Measurements from ENCODE around the gene DACT2. TPM values are rescaled to one million over a fixed set of nuclear protein-coding genes. Genes with fewer than 3 reads are reported as not detected.
A peak's percentile ranks its signal among the peaks of the same experiment; 100 is the strongest.

Gene DACT2
- total and polyA plus RNA-seq, 2 experiments from 2014 or later: 0.32 to 0.71 TPM

DNA sequence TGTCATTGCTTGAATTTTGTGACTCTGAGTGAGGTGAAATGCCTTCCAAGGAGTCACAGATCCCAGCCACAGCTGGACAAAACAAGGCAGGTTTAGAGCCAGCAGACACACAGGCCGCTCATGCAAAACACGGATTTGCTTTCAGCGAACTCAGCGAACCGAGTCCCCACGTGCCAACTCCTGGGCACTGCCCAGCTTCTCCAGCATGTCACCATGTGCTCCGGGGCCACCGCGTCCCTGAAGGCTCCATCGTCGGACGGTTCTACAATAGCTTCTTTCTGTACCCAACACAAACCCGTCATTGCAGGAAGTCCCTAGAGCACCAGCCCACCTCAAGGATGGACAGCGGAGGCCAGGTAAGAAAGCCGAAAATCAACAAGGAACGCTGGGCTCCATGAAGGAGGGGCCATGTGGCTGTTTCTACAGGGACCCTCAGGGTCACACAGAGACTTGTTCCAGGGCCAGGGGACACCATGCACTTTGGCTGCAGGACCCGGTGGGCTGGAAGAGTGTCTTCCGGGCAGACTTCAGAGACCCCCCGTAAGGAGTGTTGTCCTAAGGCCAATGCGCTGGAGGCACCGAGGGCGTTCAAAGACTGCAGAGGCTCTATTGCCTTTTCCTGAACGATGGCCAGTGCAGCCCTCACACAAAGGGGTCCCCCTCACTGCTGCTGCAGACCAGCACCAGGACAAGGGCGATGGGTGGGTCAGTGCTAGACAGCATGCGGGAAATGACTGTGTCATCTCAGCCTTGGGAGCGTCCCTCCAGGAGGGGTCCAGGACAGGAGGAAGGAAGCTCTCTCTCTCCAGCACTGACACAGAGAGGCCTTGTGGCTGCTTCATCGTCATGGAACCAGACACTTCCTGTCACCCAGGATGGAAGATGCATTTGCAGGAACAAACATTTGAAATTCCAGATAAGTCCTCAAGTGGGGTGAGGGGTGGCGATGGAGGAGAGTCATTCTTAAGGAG, 19.8 kb downstream of the DACT2 start:
- no peaks in the 10 kb centered on the region for H3K9me3 ChIP-seq (ENCODE audit: low read depth)
- H3K4me3 ChIP-seq: no peak overlapping the region
- no peaks in the 10 kb centered on the region for H3K4me1 ChIP-seq (ENCODE audit: low read depth)
- no peak overlapping the region for H3K27ac ChIP-seq
- DNase-seq (ENCODE audit: low read depth in 1 of 2, low spot score in 1 of 2): no peak
- no peaks in the 10 kb centered on the region for H3K27me3 ChIP-seq
- no peaks in the 10 kb centered on the region for H3K36me3 ChIP-seq
- TF ChIP-seq CTCF (IDR thresholded peaks at IDR 0.05; ENCODE audit: low read depth, low read length): no peak

DNA sequence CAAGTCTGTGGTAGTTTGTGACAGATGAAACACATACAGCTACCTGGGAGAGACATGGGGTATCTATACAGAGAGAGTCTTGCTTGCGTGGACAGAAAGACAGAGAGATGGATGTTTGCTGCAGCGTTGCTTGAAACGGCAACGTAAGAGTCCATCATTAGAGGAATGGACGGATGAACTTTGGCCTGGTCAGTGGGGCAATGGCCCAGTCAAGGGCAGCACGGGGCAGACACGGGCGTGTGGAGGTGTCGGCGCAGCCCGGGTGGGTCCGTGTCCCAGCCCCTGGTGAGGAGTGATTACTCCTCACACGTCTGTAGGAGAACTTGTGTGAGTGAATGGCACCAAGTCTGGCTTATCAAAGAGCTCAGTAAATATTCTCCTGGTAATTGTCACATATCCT, 21.9 kb downstream of the DACT2 start:
- Histone ChIP-seq H3K4me1 (ENCODE audit: low read depth) (no peaks in the 10 kb centered on the region), H3K4me3 (no peak overlapping the region), H3K27ac (no peak overlapping the region), H3K9me3 (ENCODE audit: low read depth) (no peaks in the 10 kb centered on the region), H3K27me3 (no peaks in the 10 kb centered on the region), H3K36me3 (no peaks in the 10 kb centered on the region)
- no peak for TF ChIP-seq CTCF (IDR thresholded peaks at IDR 0.05; ENCODE audit: low read depth, low read length)
- no peak for DNase-seq (ENCODE audit: low read depth in 1 of 2, low spot score in 1 of 2)

DNA sequence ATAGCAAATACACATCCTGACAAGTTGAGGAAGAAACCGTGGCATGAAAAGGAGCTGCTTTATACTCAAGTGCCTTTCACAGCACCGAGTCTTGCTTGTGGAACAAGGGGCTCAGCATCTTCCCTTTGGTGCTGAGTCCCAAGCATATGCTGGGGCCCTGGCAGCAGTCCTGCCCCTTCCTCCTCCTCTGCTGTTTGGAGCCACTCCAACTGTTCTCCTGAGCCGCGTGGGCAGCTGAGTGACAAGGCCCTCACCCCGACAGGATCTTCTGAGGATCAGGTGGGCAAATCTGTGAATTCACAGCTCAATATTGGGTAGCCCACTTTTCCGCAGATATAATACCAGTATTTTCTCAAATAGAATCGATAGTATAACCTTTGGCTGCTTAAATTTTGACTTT, 24.7 kb downstream of the DACT2 start:
- Histone ChIP-seq H3K36me3 (no peaks in the 10 kb centered on the region), H3K4me3 (no peak overlapping the region), H3K27me3 (no peaks in the 10 kb centered on the region), H3K27ac (no peak overlapping the region), H3K4me1 (ENCODE audit: low read depth) (no peaks in the 10 kb centered on the region), H3K9me3 (ENCODE audit: low read depth) (no peaks in the 10 kb centered on the region)
- DNase-seq (ENCODE audit: low read depth in 1 of 2, low spot score in 1 of 2): no peak
- no peak for TF ChIP-seq CTCF (IDR thresholded peaks at IDR 0.05; ENCODE audit: low read depth, low read length)

- no peaks in the 10 kb centered on the region for H3K36me3 ChIP-seq
- no peak for TF ChIP-seq CTCF (IDR thresholded peaks at IDR 0.05; ENCODE audit: low read depth, low read length)
- H3K27ac ChIP-seq: no peak overlapping the region
- no peaks in the 10 kb centered on the region for H3K27me3 ChIP-seq
- no peaks in the 10 kb centered on the region for H3K9me3 ChIP-seq (ENCODE audit: low read depth)
- H3K4me3 ChIP-seq: no peak overlapping the region
- peak in 1 of 2 donors; percentile 53 for DNase-seq (ENCODE audit: low read depth in 1 of 2, low spot score in 1 of 2)
- H3K4me1 ChIP-seq (ENCODE audit: low read depth): no peaks in the 10 kb centered on the region
These were observed 25.7 kb downstream of the DACT2 start for GRCh38 chr6:168293636-168294530.

DNA sequence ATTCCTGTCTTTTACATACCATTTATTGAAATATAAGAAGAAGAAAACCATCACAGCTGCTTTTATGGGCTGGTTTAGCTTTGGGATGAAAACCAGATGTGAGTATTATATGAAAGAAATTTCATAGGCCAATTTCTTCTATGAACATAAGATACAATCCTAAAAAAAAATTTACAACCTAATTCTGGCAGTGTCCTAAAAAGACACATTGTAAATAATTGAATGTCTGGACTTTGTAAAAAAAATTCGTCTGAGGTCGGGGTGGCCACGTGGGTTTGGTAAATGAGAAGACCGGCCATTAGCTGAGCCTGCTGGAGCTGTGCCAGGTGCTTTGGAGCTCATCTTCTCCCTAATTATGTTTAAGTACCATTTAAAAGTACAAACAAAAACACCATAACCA, 26.8 kb downstream of the DACT2 start:
- no peak overlapping the region for H3K4me3 ChIP-seq
- H3K27me3 ChIP-seq: no peaks in the 10 kb centered on the region
- no peak for TF ChIP-seq CTCF (IDR thresholded peaks at IDR 0.05; ENCODE audit: low read depth, low read length)
- H3K36me3 ChIP-seq: no peaks in the 10 kb centered on the region
- no peaks in the 10 kb centered on the region for H3K9me3 ChIP-seq (ENCODE audit: low read depth)
- no peak overlapping the region for H3K27ac ChIP-seq
- DNase-seq (ENCODE audit: low read depth in 1 of 2, low spot score in 1 of 2): no peak
- no peaks in the 10 kb centered on the region for H3K4me1 ChIP-seq (ENCODE audit: low read depth)
